ENCODE measurements around the gene SAFB2. TPM values are rescaled to one million over a fixed set of nuclear protein-coding genes. Genes with fewer than 3 reads are reported as not detected.

The SAFB2 gene
- polyA plus RNA-seq, 1 of the 3 experiments (the other 2 are of a cell fraction): 37.7 TPM

- TF ChIP-seq USF2 (IDR thresholded peaks at IDR 0.05; ENCODE audit: borderline replicate concordance, low read depth, low read length) (no peak), CHD2 (IDR thresholded peaks at IDR 0.05; ENCODE audit: low read length, partially characterized antibody) (no peak), MAX (IDR thresholded peaks at IDR 0.05; ENCODE audit: low read depth) (no peak), TAF1 (IDR thresholded peaks at IDR 0.05; ENCODE audit: borderline replicate concordance, low read depth, low read length) (no peak)
Observed at GRCh38 chr19:5563935-5564612, 58.5 kb downstream of the SAFB2 start (continued).

- 18% methylated on average over 8 of the region's 8 CpGs for WGBS (ENCODE audit: low lambda C conversion rate)
- CTCF ChIA-PET: interaction anchor here (0.6 to 1.6 kb wide), 7 partner anchors 9 to 68 kb away, joined by 3 to 8 read pairs (median 4); no protein-coding TSS in a partner anchor
- H3K79me2 ChIP-seq (ENCODE audit: insufficient read depth): no peaks in the 10 kb centered on the region
Observed at GRCh38 chr19:5563008-5563431, 59.6 kb downstream of the SAFB2 start.

More at GRCh38 chr19:5563008-5563431, 59.6 kb downstream of the SAFB2 start:
- peak; percentile 56 for DNase-seq
- no peak overlapping the region for H3K4me3 ChIP-seq (ENCODE audit: low read depth in 2 of 2, low read length in 1 of 2)
- no peaks in the 10 kb centered on the region for H3K9me3 ChIP-seq
- H3K9ac ChIP-seq: no peak overlapping the region
- H3K27me3 ChIP-seq (ENCODE audit: insufficient read depth): peaks cover 25% of the 10 kb centered on the region
- no peaks in the 10 kb centered on the region for H3K36me3 ChIP-seq (replicated peaks in 1 of 2; ENCODE audit: control insufficient read depth in 1 of 2, insufficient read depth in 2 of 2, low read length in 1 of 2)
- no peaks in the 10 kb centered on the region for H3F3A ChIP-seq (replicated peaks; ENCODE audit: insufficient read depth)
- no peak overlapping the region for H3K27ac ChIP-seq (ENCODE audit: low read depth in 2 of 2, low read length in 1 of 2)
- no peak overlapping the region for H3K4me2 ChIP-seq
- H3K4me1 ChIP-seq (ENCODE audit: control insufficient read depth in 1 of 2, insufficient read depth in 2 of 2, low read depth in 1 of 2, low read length in 1 of 2): no peaks in the 10 kb centered on the region; a peak in 1 of 4 replicates
- H2AFZ ChIP-seq (ENCODE audit: low read depth): no peak overlapping the region
- TF ChIP-seq JUND (IDR thresholded peaks at IDR 0.05) (no peak), CHD2 (IDR thresholded peaks at IDR 0.05; ENCODE audit: low read length, partially characterized antibody) (no peak), NFIC (IDR thresholded peaks at IDR 0.05; ENCODE audit: borderline replicate concordance) (no peak), IRF3 (IDR thresholded peaks at IDR 0.05; ENCODE audit: low read depth, low read length) (no peak), YY1 (IDR thresholded peaks at IDR 0.05; ENCODE audit: low read depth) (no peak), RAD21 (IDR thresholded peaks at IDR 0.05; ENCODE audit: low read length) (no peak), SMC3 (IDR thresholded peaks at IDR 0.05; ENCODE audit: low read depth, low read length) (no peak), EP300 (IDR thresholded peaks at IDR 0.05; ENCODE audit: borderline replicate concordance in 1 of 2, low read depth in 1 of 2, low read length in 1 of 2) (no peak), RXRA (IDR thresholded peaks at IDR 0.05; ENCODE audit: borderline replicate concordance, low read depth) (no peak), MXI1 (IDR thresholded peaks at IDR 0.05; ENCODE audit: low read depth, low read length) (no peak), MEF2A (IDR thresholded peaks at IDR 0.05; ENCODE audit: borderline replicate concordance, low read depth) (no peak), TCF12 (IDR thresholded peaks at IDR 0.05) (no peak), FOSL2 (IDR thresholded peaks at IDR 0.05; ENCODE audit: borderline replicate concordance, low read depth) (no peak), USF1 (IDR thresholded peaks at IDR 0.05; ENCODE audit: borderline replicate concordance, low read depth) (no peak), PBX3 (IDR thresholded peaks at IDR 0.05) (no peak), ZBTB33 (IDR thresholded peaks at IDR 0.05; ENCODE audit: borderline replicate concordance, low read depth) (no peak), FOXM1 (IDR thresholded peaks at IDR 0.05; ENCODE audit: low read depth) (no peak), ELF1 (IDR thresholded peaks at IDR 0.05) (no peak), RCOR1 (IDR thresholded peaks at IDR 0.05; ENCODE audit: low read length) (no peak), TAF1 (IDR thresholded peaks at IDR 0.05; ENCODE audit: borderline replicate concordance, low read depth, low read length) (no peak)
- no peaks in the 10 kb centered on the region for H4K20me1 ChIP-seq (ENCODE audit: insufficient read depth)
- POLR2A ChIA-PET: no interaction called here
- H3K9me2 ChIP-seq: no peaks in the 10 kb centered on the region
